ENCODE measurements around the gene MAN2A1.
"Not testable (repeated sequence)": the region's sequence is repeated elsewhere in the genome, so short reads cannot be mapped to it uniquely, and the experiment has no call there.

The MAN2A1 gene

DNA sequence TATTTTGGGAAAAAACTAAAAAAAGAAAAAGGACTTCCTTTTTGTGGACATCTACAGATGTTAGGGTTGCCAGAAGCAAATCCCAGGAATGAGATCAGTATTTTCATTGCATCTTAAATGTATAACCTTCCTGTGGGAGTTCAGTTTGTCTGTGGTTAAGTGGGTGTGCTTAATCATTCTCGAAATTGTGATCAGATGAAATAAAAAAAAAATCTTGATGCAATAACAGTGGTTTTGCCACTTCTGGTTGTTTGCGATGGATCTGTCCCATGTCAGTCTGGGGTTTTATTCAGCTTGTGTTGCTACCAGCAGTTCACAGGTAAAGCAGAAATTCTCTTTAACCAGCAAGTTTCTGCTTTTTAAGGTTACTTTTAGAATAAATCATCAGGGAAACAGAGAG is 179.0 kb downstream of the MAN2A1 start:
- no peak for DNase-seq (ENCODE audit: low spot score)

DNA sequence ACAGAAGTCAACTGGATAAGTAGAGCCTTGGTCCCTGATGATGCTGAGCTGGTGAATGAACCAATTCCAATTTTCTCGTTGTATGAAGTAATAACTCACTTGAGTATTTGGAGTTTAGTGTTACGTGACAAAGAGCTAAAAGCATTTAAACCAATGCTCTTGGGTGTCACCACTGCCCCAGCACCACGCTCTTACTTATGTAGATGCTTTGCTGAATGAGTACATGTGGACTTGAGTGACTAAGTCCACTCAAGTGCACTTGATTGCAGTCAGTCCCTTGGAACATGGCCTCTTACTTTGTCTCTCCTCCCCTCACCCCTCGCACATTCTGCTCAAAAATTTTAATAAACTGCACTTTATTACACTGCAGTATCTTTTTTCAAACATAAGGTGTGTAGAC is 184.0 kb downstream of the MAN2A1 start:
- DNase-seq (ENCODE audit: low spot score): no peak

DNA sequence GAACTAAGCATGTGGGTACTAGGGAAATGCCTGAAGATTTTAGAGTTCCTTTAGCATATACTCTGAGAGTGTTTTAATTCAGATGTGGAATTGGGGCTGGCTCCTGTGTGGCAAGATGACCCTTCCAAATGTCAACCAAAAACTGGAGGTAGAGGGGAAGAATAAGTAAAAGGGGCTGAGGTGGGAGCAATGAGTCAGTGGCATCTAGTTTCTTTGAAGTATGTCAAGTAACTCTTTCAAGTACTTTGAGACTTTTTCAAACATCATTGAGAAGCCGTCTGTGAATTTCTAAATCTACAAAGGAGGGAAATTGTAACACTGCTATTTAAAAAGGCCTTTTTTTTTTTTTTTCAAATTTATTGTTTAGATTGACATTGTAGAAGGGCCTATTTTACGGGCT is 184.4 kb downstream of the MAN2A1 start:
- no peak for DNase-seq (ENCODE audit: low spot score)

- DNase-seq (ENCODE audit: low spot score): no peak
Measured at GRCh38 chr5:109876030-109876725, 186.5 kb downstream of the MAN2A1 start.

GRCh38 chr5:109876941-109877669 is 187.4 kb downstream of the MAN2A1 start:
- no peak for DNase-seq (ENCODE audit: low spot score)

GRCh38 chr5:109877670-109878045 is 187.9 kb downstream of the MAN2A1 start:
- DNase-seq (ENCODE audit: low spot score): no peak

DNA sequence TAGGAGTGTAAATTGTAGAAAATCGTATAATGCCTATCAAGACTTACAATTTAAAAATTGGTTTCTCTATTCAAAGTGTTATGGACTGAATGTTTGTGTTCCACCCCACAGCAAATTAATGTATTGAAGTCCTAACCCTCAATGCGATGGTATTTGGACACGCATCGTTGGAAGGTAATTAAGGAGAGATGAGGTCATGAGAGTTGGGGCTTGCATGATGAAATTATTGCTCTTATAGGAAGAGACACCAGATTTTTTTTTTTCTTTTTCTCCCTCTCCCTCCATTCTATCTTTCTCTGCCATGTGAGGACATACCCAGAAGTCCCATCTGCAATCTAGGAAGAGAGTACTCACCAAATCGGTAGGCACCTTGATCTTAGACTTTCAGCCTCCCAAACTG is 189.2 kb downstream of the MAN2A1 start:
- DNase-seq (ENCODE audit: low spot score): no peak

DNA sequence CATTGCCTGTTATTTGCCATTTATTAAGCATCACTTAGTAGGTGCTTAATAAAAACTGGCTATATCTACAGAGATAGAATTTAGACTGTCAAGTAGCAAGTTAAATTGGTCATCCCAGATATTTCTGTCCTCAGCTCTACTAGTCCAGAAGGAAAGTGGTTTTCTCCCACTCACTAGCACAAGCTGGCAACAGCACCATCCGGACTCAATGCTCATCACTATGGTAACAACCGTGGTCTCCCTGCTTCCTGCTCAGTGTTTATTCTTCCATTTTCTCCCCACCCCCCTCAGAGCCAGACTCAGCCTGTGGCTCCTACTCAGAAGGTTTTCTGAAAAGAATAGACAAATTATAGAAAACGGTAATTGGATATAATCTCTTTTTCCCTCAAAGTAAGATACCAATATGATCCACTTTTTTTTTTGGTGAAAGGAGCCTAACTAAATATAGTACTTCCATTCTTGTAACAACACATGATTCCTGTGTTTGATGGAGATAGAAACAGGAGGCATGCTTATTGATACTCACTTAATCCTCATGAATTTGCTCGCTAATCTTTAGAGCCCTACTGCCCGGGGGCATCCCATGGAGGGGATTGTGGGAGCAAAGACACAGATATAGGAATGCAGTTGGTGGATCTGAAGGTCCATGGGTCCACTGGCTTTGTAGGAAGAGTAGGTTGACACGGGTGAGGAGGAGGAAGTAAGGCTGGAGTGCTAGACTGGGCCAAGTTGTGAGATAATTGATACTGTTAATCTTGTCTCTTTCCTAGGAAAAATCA is 191.4 kb downstream of the MAN2A1 start:
- no peak for DNase-seq (ENCODE audit: low spot score)

DNA sequence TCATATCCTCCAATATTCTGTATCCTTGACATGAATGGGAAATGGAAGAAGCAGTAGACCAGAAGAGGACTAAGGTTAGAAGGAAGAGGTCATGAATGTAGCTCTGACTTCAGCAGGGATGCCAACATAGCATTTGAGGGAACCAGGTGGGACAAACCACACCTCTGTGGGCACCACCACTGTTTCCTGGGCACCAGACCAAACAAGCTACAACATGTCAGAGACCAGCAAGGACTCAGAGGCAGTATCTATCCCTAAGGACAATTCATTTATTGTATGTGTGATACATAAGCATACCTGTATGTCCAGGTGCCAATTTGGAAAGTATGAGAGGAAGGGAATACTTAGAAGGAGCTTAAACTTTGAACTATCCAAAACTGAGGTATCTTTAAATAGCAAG is 192.8 kb downstream of the MAN2A1 start:
- no peak for DNase-seq (ENCODE audit: low spot score)

- DNase-seq (ENCODE audit: low spot score): no peak
Measured at GRCh38 chr5:109884676-109885075, 194.9 kb downstream of the MAN2A1 start.

DNA sequence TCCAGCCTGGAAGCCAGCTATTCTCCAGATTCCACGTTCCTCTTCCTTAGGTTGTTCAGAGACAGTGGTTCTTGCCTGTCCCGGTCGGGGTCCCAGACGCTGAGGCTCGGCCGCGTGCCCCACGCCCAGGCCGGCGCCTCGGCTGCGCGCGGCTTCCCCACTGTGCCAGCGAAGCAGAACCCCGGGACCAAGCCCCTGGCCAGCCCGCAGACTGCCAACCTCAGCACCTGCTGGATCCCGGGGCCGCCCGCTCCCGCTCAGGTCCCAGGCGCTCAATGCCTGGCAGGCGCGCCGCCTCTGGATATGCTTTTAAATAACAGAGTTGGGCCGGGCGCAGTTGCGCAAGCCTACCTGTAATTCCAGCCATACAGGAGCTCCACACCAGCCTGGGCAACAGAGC is 195.5 kb downstream of the MAN2A1 start:
- DNase-seq (ENCODE audit: low spot score): no peak

- no peak for DNase-seq (ENCODE audit: low spot score)
Measured at GRCh38 chr5:109888989-109889388, 199.3 kb downstream of the MAN2A1 start.

GRCh38 chr5:109893271-109893670 is 203.5 kb downstream of the MAN2A1 start:
- not testable (repeated sequence) for DNase-seq (ENCODE audit: low spot score)

DNA sequence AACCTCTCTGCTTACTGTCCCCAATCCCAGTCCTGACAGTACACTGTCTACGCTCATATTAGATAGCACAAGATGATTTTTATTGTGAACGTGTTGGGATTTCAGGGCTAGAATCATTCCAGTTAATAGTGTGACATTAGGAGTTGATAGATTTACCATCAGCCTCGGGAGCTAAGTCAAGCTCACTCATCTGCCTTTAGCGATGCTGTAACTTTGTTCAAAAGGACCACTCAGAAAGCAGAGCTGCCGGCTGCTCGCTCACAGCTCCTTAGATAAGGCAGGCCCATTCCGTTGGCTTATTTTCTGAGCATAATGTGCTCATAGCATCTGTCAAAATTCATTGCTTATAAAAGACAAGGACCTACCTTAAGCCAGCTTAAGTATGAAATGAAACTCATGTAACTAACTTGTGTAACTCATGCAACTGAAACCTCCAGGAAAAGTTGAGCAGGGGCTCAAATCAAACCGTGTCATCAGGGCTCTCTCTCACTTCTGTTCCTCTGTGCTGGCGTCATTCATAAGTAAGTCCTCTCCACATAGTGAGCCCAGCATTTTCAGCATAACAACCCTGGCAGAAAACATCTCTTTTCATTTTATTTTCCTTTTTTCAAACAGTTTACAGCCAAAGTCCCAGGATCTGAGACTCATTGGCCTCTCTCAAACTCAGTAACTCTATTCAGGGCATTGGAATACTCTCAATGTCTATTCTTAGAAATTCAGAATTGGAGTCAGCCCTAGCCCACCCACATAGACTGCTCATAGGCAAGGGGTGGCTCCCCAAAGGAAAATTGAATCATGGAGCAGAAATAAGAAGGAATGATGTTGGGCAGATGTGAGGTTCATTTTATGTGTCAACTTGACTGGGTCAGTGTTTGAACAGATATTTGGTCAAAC is 208.8 kb downstream of the MAN2A1 start:
- DNase-seq (ENCODE audit: low spot score): no peak

- DNase-seq (ENCODE audit: low spot score): no peak
Measured at GRCh38 chr5:109899163-109899535, 209.4 kb downstream of the MAN2A1 start.

GRCh38 chr5:109900461-109900860 is 210.7 kb downstream of the MAN2A1 start:
- no peak for DNase-seq (ENCODE audit: low spot score)

DNA sequence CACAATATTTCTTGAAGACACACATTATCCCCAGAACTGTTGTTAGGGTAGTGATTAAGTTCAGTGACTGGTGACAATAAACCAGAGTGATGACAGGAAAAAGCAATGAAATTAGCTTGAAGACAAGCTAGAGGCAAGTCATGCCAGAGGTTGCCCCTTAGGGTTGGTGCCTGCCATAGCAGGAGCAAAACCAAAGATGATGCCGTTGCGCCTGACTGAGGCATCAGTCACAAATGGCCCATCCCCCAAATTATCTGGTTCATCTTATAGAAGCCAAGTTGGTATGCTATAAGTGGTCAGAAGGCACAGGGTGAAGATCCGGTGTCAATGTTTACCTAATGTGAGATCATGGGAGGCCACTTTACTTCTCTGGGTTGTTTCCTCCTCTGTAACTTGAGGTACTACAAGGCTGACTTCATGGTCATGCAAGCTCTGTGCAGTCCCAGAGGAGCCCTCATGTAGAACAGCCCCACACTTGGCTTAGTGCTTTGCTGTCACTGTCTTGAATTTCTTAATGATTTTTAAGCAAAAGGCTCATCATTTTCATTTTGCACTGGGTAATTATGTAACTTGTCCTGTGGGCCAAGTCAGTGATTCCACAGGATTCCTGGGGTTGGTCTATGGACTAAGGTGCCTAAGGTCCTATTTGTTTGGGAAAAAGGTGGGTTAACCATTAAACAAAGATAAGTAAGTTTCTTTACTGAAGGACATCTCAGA is 211.3 kb downstream of the MAN2A1 start:
- no peak for DNase-seq (ENCODE audit: low spot score)

DNA sequence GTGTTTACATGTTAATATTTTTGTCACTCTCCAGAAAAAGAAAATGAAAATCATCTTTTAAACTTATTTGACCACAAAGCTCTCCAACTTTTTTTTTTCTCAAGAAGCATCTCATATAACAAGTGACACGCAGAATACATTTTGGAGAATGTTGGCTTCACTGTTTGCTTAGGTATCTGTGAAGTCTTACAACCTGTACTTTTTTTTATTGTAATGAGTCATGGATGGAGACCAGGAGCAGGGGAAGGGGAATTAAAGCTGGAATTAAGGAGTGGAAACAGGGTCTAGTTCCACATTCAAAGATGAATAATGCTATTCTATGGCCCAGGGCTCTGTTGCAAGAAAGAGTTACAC is 211.9 kb downstream of the MAN2A1 start:
- no peak for DNase-seq (ENCODE audit: low spot score)

DNA sequence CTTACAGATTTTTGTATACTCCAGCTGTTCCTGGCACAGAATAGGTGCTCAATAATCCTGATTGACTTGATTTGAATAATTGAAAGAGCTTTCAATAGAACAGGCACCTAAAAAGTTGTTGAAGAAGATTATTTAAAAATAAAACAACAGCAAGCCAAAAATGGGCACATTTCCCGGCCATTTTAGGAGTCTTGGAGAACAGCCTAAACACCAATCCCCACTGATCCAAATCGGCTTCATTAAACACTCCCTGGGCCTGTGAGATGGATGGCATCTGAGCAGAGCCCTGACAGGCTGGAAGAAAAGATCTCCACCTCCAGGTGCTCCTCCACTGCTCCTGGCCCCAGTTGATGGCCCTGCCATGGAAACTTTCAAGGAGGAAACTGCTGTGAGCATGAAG is 213.3 kb downstream of the MAN2A1 start:
- no peak for DNase-seq (ENCODE audit: low spot score)

GRCh38 chr5:109905906-109906305 is 216.2 kb downstream of the MAN2A1 start:
- no peak for DNase-seq (ENCODE audit: low spot score)

DNA sequence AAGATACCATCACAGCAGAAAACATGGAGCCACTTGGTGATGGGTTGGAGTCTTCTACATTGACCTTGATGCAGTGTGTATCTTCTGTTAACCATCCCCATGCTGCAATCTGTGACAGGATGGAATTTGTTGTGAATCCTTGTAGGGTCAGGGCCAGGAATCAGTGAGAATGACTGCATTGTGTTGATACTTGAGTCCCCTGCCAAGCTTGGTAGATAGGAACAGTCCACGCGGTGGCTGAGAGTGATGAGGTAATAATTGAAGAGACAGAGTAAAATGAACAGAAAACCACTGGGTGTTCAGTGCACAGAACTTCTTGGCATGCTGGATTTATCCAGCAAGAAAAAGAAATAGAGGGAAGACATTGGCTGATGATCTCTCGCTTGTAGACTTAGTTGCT is 217.5 kb downstream of the MAN2A1 start:
- no peak for DNase-seq (ENCODE audit: low spot score)

DNA sequence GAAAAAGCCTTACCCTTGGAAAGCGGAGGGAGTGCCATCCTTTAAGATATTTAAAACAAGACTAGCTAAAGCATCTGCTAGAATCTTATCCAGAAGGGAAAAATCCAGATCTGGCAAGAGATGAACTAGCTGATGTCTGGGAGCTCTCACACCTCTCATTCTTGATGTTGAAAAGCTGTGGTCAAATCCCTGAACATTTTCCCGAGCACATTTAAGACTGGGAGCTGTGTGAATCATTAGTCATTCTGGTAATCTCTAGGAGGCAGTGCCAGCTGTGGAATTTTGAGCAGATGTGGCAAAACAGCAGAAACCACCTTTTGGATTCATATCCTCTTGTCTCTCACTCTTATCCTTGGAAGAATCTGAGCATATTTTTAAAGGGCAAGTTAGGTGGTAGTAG is 218.0 kb downstream of the MAN2A1 start:
- no peak for DNase-seq (ENCODE audit: low spot score)

Data from RKO (cell line).